Stimulated activated CD8-positive, alpha-beta memory T cell treated with anti-CD3 and anti-CD28 coated beads, Interleukin-15, amount 100 ng/mL, for 48 hours (primary cell): ENCODE measurements around the gene INAVA.

ENCODE experiments used
- DNase-seq, 2 donors: peaks; one replicate each; pipeline ENCODE4 v3.0.0-alpha.2; 2020; ENCODE audit warnings: low read depth in 2 of 2

The INAVA gene, protein sequence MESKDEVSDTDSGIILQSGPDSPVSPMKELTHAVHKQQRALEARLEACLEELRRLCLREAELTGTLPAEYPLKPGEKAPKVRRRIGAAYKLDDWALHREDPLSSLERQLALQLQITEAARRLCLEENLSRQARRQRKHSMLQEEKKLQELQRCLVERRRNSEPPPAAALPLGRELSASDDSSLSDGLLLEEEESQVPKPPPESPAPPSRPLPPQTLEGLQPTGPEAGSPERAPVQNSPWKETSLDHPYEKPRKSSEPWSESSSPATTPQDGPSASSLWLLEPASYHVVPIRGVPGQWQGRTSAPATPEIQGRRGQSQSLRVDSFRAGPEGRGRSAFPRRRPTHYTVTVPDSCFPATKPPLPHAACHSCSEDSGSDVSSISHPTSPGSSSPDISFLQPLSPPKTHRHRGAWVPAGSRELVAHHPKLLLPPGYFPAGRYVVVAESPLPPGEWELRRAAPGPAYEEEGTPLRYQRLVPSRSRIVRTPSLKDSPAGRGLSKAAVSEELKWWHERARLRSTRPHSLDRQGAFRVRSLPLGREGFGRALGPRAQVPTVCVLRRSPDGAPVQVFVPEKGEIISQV

DNA sequence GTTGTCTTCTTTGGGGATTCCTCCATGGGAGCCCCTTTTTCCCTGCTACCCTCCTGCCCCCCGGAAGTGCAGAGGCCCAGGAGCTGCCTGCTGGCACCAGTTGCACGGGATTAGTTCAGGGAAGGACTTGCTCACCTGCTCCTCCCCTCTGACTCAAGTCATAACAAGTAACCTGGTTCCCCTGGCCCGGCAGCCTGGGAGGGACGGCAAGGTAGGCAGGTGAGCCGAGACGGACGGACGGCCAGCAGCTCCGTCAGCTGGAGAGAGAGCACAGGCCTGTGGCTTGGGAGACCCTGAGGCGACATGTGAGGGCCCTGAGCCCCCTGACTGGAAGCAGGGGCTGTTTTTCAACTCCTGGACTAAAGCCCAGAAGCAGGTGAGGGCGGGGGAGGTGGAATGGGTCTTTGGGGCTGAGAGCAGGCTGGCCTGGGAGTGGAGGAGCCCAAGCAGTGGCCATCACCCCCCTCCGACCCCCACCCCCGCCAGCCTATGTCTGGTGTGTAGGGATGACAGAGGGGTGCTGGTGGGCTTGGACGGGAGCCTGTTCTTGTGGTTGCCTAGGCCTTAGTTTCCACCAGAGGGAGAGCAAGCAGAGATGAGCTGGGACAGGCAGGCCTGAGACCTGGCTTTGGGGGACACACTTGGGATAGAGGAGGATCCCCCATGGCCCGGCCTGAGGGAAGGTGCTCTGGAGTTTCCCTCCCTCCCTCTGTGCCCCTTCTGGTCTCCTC lies at the start of gene INAVA:
TSS of gene INAVA (plus strand) at position 189 of the 731 bp plus-strand sequence. CDS start 3,501 bp downstream, outside the sequence.
- DNase-seq: no peak

DNA sequence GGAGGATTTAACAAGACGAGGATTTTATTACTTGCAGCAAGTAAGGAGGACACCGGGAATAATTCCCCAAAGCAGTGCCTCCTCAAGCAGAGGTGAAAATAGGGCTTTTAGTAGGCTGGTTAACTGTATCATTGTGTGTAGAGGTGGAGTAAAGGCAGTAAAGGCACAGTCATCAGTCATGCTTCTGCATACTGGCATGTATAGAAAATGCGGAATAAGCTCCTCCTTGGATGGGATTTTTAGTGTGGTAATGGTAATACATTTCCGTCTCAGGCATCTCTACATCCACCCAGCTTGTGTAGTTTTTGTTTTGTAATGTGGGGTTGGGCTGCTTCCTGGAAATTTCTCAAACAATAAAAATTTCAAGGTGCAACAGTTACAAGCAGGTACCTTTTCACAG lies 49.3 kb upstream of the INAVA start:
- no peak for DNase-seq

DNA sequence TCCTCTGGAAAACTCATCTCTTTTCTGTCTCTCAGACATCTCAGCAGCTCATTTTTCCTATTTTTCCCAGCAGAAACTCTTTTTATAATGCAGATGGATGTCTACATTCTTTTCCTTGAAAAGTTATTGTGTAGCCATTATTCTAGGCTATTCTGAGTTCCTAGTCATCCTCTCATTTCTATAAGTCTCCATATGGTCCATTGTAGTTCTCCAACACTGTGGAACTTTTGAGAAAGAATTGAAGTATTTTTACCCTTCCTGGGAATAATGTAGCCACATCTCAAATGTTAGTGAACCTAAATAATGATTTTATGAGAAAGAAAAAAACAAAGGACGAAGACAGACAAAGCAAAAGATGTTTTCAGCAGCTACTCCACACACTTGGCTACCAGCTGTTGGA lies 48.3 kb upstream of the INAVA start:
- DNase-seq: no peak

DNA sequence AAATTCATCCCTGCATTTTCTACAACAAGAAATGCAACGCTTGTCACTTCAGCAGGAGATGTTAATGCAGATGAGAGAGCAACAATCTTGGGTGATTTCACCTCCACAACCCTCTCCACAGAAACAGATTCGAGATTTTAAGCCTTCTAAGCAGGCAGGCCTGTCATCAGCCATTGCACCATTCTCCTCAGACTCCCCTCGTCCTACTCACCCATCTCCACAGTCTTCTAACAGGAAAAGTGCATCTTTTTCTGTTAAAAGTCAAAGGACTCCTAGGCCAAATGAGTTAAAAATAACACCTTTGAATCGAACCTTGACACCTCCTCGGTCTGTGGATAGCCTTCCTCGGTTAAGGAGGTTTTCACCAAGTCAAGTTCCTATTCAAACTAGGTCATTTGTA lies 45.3 kb upstream of the INAVA start:
- no peak for DNase-seq

DNA sequence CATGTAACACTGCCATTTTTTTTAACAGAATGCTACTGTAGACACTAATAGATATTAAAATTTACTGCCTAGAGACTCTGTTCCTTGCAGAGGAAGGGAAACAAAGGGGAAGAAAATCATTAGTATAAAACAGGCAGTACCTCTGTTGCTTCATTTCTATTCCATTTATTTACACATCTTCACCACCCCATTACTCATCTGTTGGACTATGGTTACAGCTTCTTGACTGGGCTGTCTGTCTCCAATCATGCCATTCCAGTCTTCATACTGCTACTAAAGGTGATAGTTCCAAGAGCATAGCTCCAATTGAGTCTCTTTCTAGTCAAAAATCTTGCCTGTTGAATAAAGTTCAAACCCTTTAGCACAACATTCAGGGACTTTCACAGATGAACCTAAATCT lies 44.1 kb upstream of the INAVA start:
- DNase-seq: no peak

DNA sequence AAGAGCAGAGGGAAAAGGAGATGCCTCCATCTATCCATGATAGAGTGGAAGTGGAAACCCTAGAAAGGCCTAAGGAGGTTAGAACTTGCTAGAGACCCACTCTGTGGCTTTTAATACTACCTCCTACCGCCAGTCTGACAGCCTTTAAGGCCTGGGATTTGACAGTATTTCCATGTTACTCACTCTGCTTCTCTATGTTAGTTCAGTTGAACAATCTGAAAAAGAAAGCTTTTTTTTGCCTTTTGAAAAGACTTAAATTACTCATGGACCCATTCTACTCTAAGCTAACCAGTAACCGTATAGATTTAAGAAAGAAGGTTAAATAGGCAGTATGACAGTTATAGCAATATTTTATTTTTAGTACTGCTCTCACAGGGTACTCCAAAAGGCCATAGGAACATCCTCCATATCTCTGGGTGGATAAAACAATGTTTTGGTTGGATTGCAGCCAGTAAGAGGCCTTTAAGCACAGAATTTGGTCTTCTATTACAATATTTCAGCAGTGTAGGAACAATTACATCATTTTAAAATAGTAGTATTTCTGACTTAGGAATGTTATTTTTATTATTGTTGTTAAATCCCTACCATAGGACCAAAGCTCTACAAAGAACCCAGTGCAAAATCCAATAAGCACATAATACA lies 37.9 kb upstream of the INAVA start:
- no peak for DNase-seq

DNA sequence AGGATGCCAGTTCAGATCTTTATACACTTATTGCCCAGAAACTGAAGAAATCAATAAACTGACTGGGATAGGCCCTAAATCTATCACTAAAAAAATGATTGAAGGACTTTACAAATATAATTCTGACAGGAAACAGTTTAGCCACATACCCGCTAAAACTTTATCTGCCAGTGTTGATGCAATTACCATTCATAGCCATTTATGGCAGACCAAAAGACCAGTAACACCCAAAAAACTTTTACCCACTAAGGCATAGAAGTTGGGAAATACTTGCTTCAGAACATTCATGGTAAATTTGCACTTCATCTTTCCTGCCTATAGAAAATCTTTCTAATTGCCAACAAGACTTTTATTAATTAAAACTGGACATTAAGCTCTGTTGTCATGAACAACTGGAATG lies 36.9 kb upstream of the INAVA start:
- no peak for DNase-seq

DNA sequence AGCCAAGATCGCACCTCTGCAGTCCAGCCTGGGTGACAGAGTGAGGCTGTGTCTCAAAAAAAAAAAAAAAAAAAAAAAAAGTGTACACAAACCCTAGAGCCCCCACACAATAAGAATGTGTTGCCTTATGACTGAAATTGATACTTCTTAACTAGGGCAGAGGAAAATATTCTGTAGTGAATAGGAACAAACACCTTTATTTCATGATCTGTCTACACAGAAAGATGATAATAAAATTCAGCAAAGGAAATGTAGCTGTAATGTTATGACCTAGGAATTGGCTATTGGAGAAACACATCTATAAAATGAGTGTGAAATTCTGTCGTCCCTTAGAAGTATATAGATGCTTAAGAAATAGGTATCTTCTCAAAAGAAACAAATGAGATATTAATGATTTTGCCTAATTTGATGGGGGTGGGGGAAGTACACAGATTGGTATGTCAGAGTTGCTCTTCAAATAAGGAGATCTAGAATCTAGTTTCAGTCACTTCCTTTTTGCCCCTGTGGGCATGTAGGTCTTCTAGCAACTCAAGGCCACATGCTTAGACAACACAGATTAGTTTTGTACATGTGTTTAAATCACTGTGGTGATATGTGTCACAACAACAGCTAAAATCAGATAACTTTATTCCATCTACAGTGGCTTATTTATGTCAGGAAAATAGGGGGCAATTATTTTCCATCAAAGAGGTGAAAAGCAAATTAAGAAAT lies 32.6 kb upstream of the INAVA start:
- DNase-seq: no peak

DNA sequence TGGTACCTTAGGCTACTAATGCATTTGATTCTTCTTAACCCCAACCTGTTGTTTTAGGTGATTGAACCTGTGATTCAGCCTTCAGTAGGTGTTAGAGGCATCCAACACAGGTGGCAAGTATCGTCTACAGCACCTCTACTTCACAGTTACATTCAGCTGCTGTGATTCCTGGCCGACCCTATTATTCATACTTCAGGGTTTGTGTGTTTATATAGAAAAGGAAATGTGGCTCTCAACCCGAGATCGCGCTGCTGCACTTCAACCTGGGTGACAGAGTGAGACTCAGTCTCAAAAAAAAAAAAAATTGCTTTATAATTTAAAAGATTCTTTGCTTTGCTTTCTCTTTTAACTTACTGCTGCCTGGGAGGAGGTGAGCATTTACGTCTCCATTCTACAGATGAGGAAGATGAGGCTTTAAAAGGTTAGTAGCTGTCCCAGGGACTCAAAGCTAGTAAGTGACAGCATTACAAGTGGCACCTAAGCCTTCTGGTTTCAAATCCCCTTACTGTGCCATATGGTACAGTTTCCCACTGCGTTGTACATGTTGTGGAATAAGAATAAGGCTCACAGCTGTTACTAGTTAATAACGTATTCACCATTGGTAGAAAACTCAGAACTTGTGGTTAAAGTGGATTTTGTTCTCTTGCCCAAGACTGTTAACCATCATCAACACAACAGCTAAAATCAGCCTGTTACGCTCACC lies 31.8 kb upstream of the INAVA start:
- no peak for DNase-seq

DNA sequence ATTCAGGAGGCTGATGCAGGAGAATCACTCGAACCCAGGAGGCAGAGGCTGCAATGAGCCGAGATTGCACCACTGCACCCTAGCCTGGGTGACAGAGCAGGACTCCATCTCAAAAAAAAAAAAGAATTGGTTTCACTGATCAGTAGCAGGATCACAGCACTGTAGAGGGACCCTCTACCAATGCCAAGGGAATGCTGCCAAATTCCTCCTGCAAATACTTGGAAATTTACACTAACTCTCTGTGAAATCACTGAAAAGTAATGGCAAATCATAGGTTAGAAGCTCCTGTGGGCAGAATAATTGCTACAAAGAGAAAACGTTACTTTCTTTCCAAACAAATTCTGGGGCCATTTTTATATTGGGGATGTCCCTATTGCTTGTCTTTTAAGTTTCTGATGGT lies 28.6 kb upstream of the INAVA start:
- DNase-seq: no peak

DNA sequence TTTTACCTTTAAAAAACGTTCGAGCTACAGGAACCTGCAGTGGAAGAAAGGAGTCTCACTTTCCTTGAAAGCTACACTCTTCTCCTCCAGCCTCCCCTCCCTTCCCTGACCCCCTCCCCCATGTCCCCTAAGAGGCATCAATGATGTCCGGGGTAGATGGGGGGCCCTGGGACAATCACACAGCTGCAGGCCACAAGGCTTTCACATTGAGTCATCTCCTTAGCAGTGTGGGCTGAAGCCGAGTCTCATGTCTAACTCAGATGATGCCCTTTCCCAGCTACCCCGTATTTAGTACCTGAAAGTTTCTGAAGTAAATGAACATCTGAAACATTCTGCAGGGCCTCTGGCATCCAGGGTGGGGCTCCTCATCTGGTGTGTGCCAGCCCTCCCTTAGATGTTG lies 28.2 kb upstream of the INAVA start:
- peak; percentile 48 to 72 for DNase-seq

DNA sequence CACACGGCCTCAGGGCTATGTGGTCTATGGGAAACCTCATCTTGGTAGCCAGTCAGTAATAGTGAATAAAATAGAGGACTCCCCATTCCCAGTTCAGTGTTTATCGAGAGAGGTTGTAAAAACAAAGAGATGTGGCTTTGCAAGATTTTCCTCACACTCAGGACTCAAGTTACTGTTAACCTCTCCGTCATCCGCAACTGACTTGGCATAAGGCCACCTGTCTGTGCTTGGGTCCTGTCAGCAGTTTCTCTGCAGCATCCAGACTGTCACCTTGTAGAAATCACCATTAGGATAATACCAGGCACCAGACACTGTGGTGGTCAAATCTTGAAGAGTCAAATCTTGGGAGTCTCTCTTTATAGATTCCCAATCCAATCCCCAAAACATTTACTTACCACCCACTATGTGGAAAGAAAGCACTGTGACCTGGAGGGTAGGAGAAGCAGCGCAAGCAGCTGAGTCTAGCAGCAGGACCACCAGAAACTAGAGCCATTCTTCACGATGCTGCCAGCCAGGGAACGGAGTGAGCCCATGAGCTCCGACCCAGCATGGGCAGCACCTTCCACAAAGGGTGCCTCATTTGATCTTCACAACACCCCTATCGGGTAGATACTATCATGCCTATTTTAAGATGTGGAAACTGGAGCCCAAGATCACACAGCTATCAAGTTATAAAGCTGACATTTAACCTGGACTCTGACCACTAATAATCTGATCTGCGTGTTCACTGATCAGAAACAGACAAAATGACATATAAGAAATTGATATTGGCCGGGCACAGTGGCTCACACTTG lies 27.5 kb upstream of the INAVA start:
- DNase-seq: no peak

DNA sequence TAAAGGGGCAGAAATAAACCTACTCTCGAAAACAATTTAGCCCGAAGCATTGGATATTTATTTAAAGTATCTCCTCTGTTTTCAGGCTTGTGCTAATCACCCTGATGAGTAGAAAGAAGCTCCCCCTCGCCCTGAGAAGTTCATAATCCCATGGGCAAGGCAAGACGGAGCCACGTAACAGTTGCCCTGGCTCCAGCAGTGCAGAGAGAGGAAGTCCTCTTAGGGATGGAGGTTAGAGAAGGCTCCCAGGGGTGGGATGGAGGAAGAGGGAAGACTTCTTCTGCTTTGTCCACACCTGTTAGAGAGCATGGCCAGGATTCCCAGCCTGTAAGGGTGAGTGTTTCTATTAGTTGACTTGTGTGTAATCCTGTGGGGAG lies 25.3 kb upstream of the INAVA start:
- no peak for DNase-seq

DNA sequence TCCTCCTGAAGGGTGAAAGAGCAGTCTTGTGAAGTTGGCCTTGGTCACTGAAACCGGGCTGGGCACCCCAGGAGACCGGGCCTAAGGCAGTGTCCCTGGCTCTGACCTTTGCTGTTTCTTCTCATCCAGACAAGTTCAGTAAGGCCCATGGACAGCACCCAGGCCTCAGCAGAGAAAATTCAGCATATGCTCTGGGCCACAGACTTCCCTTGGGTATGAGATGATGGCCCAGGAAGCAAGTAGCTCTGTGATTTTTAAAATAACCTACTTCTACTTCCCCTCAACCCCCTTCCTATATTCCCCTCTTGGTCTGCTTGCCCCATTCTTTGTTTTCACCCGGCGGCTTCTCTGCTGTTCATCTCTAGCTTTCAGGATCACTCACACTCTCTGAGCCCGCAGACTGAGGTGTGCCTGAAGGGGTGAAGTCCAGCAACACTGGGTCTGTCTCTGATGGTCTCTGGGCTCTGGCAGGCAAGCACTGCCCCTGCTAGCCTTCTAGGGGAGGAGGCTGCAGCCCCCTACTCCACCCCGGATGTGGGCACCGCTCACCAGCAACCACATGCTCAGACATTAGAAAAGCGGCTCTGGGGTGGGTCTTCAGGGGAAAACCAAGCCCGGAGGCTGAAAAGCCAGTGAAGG lies 24.8 kb upstream of the INAVA start:
- peak; percentile 21 to 26 for DNase-seq

DNA sequence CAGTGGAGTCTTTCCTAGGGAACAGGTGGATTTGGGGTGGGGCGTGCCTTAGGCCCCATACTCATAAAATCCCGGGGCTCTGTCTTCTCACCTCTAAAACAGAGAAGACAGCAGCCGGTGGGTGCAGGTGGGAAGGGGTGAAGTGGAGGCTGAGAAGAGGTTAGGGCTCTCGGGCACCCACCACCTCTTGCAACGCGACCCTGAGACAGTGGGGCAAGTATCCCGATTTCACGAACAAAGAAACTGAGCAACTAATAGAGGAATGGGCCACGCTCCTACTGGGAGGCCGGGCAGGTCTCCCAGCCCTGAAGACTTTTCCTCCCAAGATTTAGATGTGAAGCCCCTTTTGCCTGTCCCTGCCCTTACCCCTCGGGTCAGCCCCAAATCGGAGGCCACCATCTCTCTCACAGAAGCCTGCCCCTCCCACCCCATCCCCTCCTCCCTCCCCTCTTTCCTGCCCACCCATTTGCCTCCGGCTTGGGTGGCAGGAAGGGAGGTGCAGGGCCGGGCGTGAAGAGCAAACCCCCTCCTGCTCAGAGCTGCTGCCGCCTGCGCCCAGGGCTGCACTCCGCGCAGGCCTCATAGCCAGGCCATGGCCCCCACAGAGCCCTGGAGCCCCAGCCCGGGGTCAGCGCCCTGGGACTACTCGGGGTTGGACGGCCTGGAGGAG lies 22.1 kb upstream of the INAVA start, which contains the start of gene GPR25:
TSS of gene GPR25 (plus strand) at position 536 of the 670 bp plus-strand sequence. CDS start at position 593, 57 bp downstream.
- DNase-seq: no peak

DNA sequence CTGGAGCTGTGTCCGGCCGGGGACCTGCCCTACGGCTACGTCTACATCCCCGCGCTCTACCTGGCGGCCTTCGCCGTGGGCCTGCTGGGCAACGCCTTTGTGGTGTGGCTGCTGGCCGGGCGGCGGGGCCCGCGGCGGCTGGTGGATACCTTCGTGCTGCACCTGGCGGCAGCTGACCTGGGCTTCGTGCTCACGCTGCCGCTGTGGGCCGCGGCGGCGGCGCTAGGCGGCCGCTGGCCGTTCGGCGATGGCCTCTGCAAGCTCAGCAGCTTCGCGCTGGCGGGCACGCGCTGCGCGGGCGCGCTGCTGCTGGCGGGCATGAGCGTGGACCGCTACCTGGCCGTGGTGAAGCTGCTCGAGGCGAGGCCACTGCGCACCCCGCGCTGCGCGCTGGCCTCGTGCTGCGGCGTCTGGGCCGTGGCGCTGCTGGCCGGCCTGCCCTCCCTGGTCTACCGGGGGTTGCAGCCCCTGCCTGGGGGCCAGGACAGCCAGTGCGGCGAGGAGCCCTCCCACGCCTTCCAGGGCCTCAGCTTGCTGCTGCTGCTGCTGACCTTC lies 21.5 kb upstream of the INAVA start:
- DNase-seq: no peak

DNA sequence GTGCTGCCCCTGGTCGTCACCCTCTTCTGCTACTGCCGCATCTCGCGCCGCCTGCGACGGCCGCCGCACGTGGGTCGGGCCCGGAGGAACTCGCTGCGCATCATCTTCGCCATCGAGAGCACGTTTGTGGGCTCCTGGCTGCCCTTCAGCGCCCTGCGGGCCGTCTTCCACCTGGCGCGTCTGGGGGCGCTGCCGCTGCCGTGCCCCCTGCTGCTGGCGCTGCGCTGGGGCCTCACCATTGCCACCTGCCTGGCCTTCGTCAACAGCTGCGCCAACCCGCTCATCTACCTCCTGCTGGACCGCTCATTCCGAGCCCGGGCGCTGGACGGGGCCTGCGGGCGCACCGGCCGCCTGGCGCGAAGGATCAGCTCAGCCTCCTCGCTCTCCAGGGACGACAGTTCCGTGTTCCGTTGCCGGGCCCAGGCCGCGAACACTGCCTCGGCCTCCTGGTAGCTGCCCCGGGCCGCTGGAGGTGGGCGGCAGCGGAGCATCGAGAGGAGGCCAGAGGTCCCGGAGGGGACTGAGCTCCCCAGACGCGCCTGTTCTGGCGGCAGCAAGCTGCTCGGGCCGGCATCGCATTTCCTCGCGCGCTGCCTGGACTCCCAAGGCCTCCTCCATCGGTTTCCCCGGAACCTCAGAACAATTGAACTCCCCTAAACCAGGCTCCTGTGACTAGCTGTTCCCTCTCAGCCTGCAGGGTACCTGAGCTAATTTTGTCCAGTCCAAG lies 20.9 kb upstream of the INAVA start:
- no peak for DNase-seq

DNA sequence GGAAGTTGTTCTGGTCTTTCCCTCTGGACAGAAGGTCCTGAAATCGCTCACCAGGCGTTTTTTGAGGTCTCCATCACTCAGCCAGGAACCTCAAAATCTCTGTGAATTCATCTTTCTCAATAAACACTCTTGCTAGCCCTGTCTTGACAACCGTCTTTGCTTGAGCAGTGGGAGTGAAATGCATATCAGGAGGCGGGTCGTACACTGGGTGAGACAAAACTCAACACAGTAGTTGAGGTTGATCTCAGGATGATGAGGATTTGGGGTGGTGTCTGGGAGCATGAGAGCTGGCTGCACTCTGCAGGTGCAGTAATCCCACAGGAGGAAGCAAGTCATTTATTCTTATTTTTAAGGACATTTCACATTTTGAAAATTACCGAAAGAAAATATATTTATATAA lies 20.0 kb upstream of the INAVA start:
- DNase-seq: no peak
